Measurements from ENCODE around the gene COL20A1. TPM values are rescaled to one million over a fixed set of nuclear protein-coding genes. Genes with fewer than 3 reads are reported as not detected.

The COL20A1 gene
- total RNA-seq, 2 donors from 2014 or later = 7.1 TPM; not detected in 1

- TF ChIP-seq POLR2A (IDR thresholded peaks at IDR 0.05) = no peak
- TF ChIP-seq, protein P1, sequence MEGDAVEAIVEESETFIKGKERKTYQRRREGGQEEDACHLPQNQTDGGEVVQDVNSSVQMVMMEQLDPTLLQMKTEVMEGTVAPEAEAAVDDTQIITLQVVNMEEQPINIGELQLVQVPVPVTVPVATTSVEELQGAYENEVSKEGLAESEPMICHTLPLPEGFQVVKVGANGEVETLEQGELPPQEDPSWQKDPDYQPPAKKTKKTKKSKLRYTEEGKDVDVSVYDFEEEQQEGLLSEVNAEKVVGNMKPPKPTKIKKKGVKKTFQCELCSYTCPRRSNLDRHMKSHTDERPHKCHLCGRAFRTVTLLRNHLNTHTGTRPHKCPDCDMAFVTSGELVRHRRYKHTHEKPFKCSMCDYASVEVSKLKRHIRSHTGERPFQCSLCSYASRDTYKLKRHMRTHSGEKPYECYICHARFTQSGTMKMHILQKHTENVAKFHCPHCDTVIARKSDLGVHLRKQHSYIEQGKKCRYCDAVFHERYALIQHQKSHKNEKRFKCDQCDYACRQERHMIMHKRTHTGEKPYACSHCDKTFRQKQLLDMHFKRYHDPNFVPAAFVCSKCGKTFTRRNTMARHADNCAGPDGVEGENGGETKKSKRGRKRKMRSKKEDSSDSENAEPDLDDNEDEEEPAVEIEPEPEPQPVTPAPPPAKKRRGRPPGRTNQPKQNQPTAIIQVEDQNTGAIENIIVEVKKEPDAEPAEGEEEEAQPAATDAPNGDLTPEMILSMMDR (IDR thresholded peaks at IDR 0.05) = no peak
- TF ChIP-seq POLR2AphosphoS5 (IDR thresholded peaks at IDR 0.05) = no peak
- 95% methylated on average over 32 of the region's 33 CpGs for WGBS
- Histone ChIP-seq H3K27me3 (replicated peaks; ENCODE audit: insufficient read depth) (no peaks in the 10 kb centered on the region), H3K36me3 (no peaks in the 10 kb centered on the region), H3K4me1 (replicated peaks) (no peaks in the 10 kb centered on the region), H3K4me3 (no peak overlapping the region), H3K27ac (no peak overlapping the region), H3K9me3 (no peaks in the 10 kb centered on the region)
- DNase-seq (ENCODE audit: low spot score) = no peak
- intact Hi-C loops (cut with DNase I) = no loop called here
These were observed 57.2 kb downstream of the COL20A1 start for GRCh38 chr20:63350196-63350595.

GRCh38 chr20:63350597-63351325, 57.8 kb downstream of the COL20A1 start:
- H3K27ac ChIP-seq = no peak overlapping the region
- DNase-seq (ENCODE audit: low spot score) = no peak
- H3K4me3 ChIP-seq = no peak overlapping the region
- no peaks in the 10 kb centered on the region for H3K36me3 ChIP-seq
- no peaks in the 10 kb centered on the region for H3K9me3 ChIP-seq
- no peaks in the 10 kb centered on the region for H3K27me3 ChIP-seq (replicated peaks; ENCODE audit: insufficient read depth)
- H3K4me1 ChIP-seq (replicated peaks) = no peaks in the 10 kb centered on the region
- intact Hi-C loops (cut with DNase I) = no loop called here
- TF ChIP-seq, protein P1 (IDR thresholded peaks at IDR 0.05) = no peak
- TF ChIP-seq POLR2AphosphoS5 (IDR thresholded peaks at IDR 0.05) (no peak), POLR2A (IDR thresholded peaks at IDR 0.05) (no peak)
- WGBS = 87% methylated on average over 46 of the region's 46 CpGs

- H3K36me3 ChIP-seq = no peaks in the 10 kb centered on the region
- no peak for DNase-seq (ENCODE audit: low spot score)
- no peak for TF ChIP-seq POLR2A (IDR thresholded peaks at IDR 0.05)
- no peak for TF ChIP-seq POLR2AphosphoS5 (IDR thresholded peaks at IDR 0.05)
- TF ChIP-seq, protein P1 (IDR thresholded peaks at IDR 0.05) = no peak
- no peaks in the 10 kb centered on the region for H3K4me1 ChIP-seq (replicated peaks)
- H3K27me3 ChIP-seq (replicated peaks; ENCODE audit: insufficient read depth) = no peaks in the 10 kb centered on the region
- H3K9me3 ChIP-seq = no peaks in the 10 kb centered on the region
- H3K4me3 ChIP-seq = no peak overlapping the region
- WGBS = 90% methylated on average over 12 of the region's 12 CpGs
- H3K27ac ChIP-seq = no peak overlapping the region
- intact Hi-C loops (cut with DNase I) = no loop called here
These were observed 58.3 kb downstream of the COL20A1 start for GRCh38 chr20:63351326-63351700.

DNA sequence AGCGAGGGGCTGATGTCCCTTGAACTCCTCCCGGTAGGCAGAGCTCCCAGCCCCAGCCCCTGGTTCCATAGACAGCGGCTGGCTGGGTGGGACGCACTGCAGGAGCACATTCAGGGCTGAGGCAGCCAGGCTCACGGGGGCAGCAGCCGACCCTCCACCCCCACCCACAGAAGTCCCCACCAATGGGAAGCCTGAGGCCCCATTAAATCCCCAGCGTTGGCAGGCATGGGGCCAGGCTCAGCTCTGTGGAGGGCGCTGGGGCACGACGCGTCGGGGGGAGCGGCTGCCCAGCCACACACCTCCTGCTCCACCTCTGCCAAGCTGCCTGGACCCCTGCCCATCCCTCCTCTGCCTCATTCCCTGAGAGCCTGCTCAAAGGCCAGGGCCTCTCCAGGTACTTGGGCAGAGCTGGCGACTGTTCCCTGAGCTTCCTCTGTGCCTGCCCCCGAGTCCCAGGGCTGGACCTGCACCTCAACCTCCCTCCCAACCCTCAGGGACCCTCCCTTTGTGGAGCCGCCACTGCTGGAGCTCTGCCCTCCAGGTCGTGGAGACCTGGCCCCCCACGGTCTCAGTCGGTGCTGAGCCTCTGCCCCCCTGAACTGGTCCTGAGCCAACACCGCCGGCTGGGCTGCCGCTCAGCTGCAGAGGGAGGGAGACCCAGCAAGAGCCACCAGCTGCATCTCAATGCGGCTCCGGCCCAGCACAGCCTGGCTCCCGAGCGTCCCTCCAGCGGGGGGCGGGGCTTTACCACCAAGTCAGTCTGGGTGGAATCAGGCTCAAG, 59.0 kb downstream of the COL20A1 start:
- Histone ChIP-seq H3K4me3 (no peak overlapping the region), H3K4me1 (replicated peaks) (no peaks in the 10 kb centered on the region), H3K27ac (no peak overlapping the region), H3K9me3 (no peaks in the 10 kb centered on the region), H3K36me3 (no peaks in the 10 kb centered on the region), H3K27me3 (replicated peaks; ENCODE audit: insufficient read depth) (no peaks in the 10 kb centered on the region)
- WGBS = 22% methylated on average over 27 of the region's 28 CpGs
- TF ChIP-seq POLR2A (IDR thresholded peaks at IDR 0.05) = no peak
- no peak for TF ChIP-seq POLR2AphosphoS5 (IDR thresholded peaks at IDR 0.05)
- TF ChIP-seq, protein P1 (IDR thresholded peaks at IDR 0.05) = no peak
- no peak for DNase-seq (ENCODE audit: low spot score)
- intact Hi-C loops (cut with DNase I) = no loop called here

All from prostate gland (tissue), 2 donors.